SK-N-SH (cell line): Measurements from ENCODE around the gene PDE10A. TPM values are rescaled to one million over a fixed set of nuclear protein-coding genes. Genes with fewer than 3 reads are reported as not detected.

ENCODE experiments used
- CTCF ChIA-PET: fragments of 300-600, 350-600 bp; formaldehyde crosslinking; extraction: SDS; loops from one replicate; lab custom pipeline; 2021; lab: Yijun Ruan, JAX
- POLR2A ChIA-PET: fragments of 350-600 bp; sonication (Branson Sonifier 250); formaldehyde crosslinking; extraction: SDS; loops from one replicate; lab custom pipeline; 2020; ENCODE audit warnings: antibody characterized with exemption, inconsistent platforms; lab: Yijun Ruan, JAX
- DNase-seq: peaks from one replicate; pipeline ENCODE4 v3.0.0; 2012
- H2AFZ ChIP-seq: fragments of 200-600 bp; sonication (generic); 2 replicates; pipeline ENCODE4 v1.8.1; 2016; ENCODE audit warnings: antibody characterized with exemption, mild to moderate bottlenecking, low read depth
- H3F3A ChIP-seq: fragments of 200-600 bp; sonication (generic); replicated peaks from 2 replicates; pipeline ENCODE3; 2016; ENCODE audit warnings: antibody characterized with exemption, mild to moderate bottlenecking; ENCODE audit not compliant: insufficient read depth
- H3K27ac ChIP-seq, 2 experiments: fragments of 200-500 bp in 1 of 2; fragments of 200-600 bp in 1 of 2; sonication (Bioruptor generic) in 1 of 2; sonication (generic), shearing (Covaris generic) in 1 of 2; 2 replicates each; pipeline versions ENCODE4 v1.5.1 to v1.6.1; 2014 to 2016; ENCODE audit warnings: low read depth in 2 of 2, inconsistent platforms in 1 of 2, low read length in 1 of 2, mild to moderate bottlenecking in 1 of 2, mixed read lengths in 1 of 2
- H3K27me3 ChIP-seq: fragments of 200-600 bp; sonication (generic), shearing (Covaris generic); 2 replicates; pipeline ENCODE4 v1.6.1; 2016; ENCODE audit warnings: mixed run types; ENCODE audit not compliant: insufficient read depth
- H3K36me3 ChIP-seq, 2 experiments: fragments of 200-500 bp in 1 of 2; fragments of 200-600 bp in 1 of 2; sonication (Bioruptor generic) in 1 of 2; sonication (generic) in 1 of 2; replicated peaks in 1 of 2; 2 replicates each; pipeline versions ENCODE3 to v1.5.1; 2014 to 2016; ENCODE audit warnings: low read length in 1 of 2, mild to moderate bottlenecking in 1 of 2; ENCODE audit not compliant: insufficient read depth in 2 of 2, control insufficient read depth in 1 of 2
- H3K4me1 ChIP-seq, 2 experiments: fragments of 200-500 bp in 1 of 2; fragments of 200-600 bp in 1 of 2; sonication (Bioruptor generic) in 1 of 2; sonication (generic), shearing (Covaris generic) in 1 of 2; 2 replicates each; pipeline versions ENCODE4 v1.5.1 to v1.6.1; 2014 to 2016; ENCODE audit warnings: low read depth in 1 of 2, low read length in 1 of 2, mixed run types in 1 of 2; ENCODE audit not compliant: insufficient read depth in 2 of 2, control insufficient read depth in 1 of 2
- H3K4me2 ChIP-seq: fragments of 200-600 bp; sonication (generic), shearing (Covaris generic); 2 replicates; pipeline ENCODE4 v1.6.1; 2017; ENCODE audit warnings: mixed run types
- H3K4me3 ChIP-seq, 2 experiments: fragments of 200-500 bp in 1 of 2; fragments of 200-600 bp in 1 of 2; sonication (Bioruptor generic) in 1 of 2; sonication (generic), shearing (Covaris generic) in 1 of 2; 2 replicates each; pipeline versions ENCODE4 v1.5.1 to v1.8.1; 2014 to 2016; ENCODE audit warnings: low read depth in 2 of 2, inconsistent platforms in 1 of 2, low read length in 1 of 2, mild to moderate bottlenecking in 1 of 2, mixed read lengths in 1 of 2, moderate library complexity in 1 of 2
- H3K79me2 ChIP-seq: fragments of 200-600 bp; sonication (generic); 2 replicates; pipeline ENCODE4 v1.8.1; 2017; ENCODE audit warnings: mild to moderate bottlenecking; ENCODE audit not compliant: insufficient read depth
- H3K9ac ChIP-seq: fragments of 200-600 bp; sonication (generic); 2 replicates; pipeline ENCODE4 v1.6.1; 2017; ENCODE audit warnings: mixed run types
- H3K9me2 ChIP-seq: fragments of 200-600 bp; sonication (generic); 2 replicates; pipeline ENCODE4 v1.6.1; 2017; ENCODE audit warnings: mixed run types
- H3K9me3 ChIP-seq: fragments of 200-600 bp; sonication (generic); 2 replicates; pipeline ENCODE4 v1.6.1; 2017; ENCODE audit warnings: mixed run types, mild to moderate bottlenecking, moderate library complexity
- H4K20me1 ChIP-seq: fragments of 200-600 bp; sonication (generic); 2 replicates; pipeline ENCODE4 v1.6.1; 2017; ENCODE audit warnings: mild to moderate bottlenecking, mixed run types; ENCODE audit not compliant: insufficient read depth
- NRF1 ChIP-seq: IDR thresholded peaks from 2 replicates; pipeline ENCODE4 v1.6.1; 2012; ENCODE audit warnings: low read depth, mild to moderate bottlenecking, low read length
- YY1 ChIP-seq: IDR thresholded peaks from 2 replicates; pipeline ENCODE4 v1.4.0; 2012; ENCODE audit warnings: low read depth, mild to moderate bottlenecking
- WGBS: methylation state at CpG from one replicate; pipeline ENCODE4 v1.1.6; 2017; ENCODE audit warnings: low lambda C conversion rate; 5-methylcytosine and 5-hydroxymethylcytosine counted together
- polyA plus RNA-seq, 3 experiments: library from polyadenylated mRNA; depleted of rRNA; stranded (reverse); fragments of >200 nt; gene quantifications; 2 replicates each; pipeline ENCODE4 v1.2.3, GENCODE V29; 2012
- small RNA-seq, 7 experiments: library from RNA; depleted of rRNA; stranded (forward); fragments of <200 nt; gene quantifications; one replicate each; pipeline ENCODE3, GENCODE V24; 2012

PDE10A gene
- polyA plus RNA-seq, 1 of the 3 experiments (the other 2 are of a cell fraction), result 0.43 TPM

- CTCF ChIA-PET, result no interaction called here
Measured at GRCh38 chr6:165292657-165293056, 370.4 kb downstream of the PDE10A start.

More at GRCh38 chr6:165292657-165293056, 370.4 kb downstream of the PDE10A start:
- H4K20me1 ChIP-seq, result no peaks in the 10 kb centered on the region
- H3K27me3 ChIP-seq, result no peaks in the 10 kb centered on the region
- no peak overlapping the region for H2AFZ ChIP-seq
- no peaks in the 10 kb centered on the region for H3K4me1 ChIP-seq
- no peak overlapping the region for H3K4me2 ChIP-seq
- no peak overlapping the region for H3K9ac ChIP-seq
- H3K9me3 ChIP-seq, result no peaks in the 10 kb centered on the region; the same call in 1 of the 2 replicates
- POLR2A ChIA-PET, result no interaction called here
- H3K27ac ChIP-seq, result no peak overlapping the region
- WGBS, result 37% methylated on average over 6 of the region's 6 CpGs
- no peak for DNase-seq
- TF ChIP-seq NRF1 (no peak), YY1 (no peak)
- no peaks in the 10 kb centered on the region for H3F3A ChIP-seq
- H3K79me2 ChIP-seq, result no peaks in the 10 kb centered on the region
- no peak overlapping the region for H3K4me3 ChIP-seq
- H3K36me3 ChIP-seq, result no peaks in the 10 kb centered on the region
- no peaks in the 10 kb centered on the region for H3K9me2 ChIP-seq

Small RNAs within 50 kb of the gene (small RNA-seq; reads per million reads assigned to genes)
- gene RNA5SP226, result 0 reads per million in 7 experiments
